GM04503 (cell line): ENCODE measurements around the gene TMEM117.
"Not testable (repeated sequence)": the region's sequence is repeated elsewhere in the genome, so short reads cannot be mapped to it uniquely, and the experiment has no call there.

Source experiments
- DNase-seq: peaks from one replicate; pipeline ENCODE4 v3.0.0-alpha.2; 2012; ENCODE audit warnings: low read depth

The TMEM117 gene

DNA sequence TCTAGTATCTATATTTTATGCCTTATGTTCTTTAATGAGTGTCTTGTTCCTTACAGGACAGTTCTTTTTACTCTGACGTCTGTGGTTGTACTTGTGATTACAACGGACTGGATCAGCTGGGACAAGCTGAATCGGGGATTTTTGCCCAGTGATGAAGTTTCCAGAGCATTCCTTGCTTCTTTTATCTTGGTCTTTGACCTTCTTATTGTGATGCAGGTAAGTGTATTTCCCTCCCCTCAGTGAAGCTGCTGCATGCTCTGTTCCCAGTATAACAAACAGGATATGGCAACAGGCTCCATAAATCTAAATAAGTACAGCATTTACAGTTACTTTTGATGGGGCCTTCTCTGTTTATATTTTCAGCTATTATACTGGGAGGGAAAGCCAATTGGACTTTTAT is 463.6 kb downstream of the TMEM117 start:
- no peak for DNase-seq

DNA sequence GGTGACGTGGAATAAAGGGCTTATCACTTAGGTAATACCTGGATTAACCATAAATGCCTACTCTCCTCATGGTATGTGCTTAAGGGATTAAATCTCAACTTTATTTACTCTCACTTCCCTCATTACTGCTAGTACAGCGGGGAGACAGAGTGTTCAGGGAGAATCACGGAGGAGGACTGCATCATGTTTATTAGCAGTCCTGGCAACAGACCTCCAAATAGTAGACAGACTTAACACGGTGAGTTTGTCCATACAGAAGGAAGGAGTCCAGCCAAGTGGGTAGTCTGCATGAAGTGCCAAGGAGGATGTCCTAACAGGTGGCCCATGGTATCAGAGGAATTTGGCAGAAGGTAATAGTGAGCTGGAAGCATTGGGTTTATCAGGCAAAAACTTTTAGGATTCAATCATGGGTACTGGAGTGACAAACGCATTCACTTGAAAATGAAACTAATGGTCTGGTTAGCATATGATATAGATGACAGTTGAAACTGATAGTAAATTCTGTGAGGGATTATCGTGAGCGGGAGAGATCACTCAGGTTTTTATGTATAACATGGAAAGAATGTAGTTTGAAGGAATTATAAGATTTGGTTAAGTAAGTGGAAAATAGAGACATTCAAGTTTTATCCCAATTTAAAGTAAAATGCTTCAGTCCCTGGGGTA is 471.8 kb downstream of the TMEM117 start:
- DNase-seq = no peak

GRCh38 chr12:44313188-44313587 is 477.3 kb downstream of the TMEM117 start:
- no peak for DNase-seq

- no peak for DNase-seq
Measured at GRCh38 chr12:44314007-44314500, 478.2 kb downstream of the TMEM117 start.

- no peak for DNase-seq
Measured at GRCh38 chr12:44317651-44318126, 481.8 kb downstream of the TMEM117 start.

DNA sequence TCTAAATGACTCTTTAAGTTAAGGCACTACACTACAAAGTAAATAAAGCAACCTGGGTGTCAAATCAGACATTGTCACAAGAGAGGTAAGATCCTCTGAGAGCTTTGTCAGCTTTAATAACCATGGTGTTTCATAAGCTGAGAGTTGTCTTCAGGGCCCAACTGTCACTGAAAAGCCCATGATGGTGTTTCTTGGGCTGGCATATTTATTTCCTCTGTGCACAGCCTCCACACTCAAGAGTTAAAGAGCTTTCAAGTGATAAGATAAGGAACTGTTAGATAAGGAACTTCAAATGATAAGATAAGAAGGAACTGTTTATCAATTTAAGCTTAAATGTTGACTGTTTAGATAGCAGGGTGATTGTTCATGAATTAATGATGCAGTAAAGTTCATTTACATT is 495.4 kb downstream of the TMEM117 start:
- no peak for DNase-seq

DNA sequence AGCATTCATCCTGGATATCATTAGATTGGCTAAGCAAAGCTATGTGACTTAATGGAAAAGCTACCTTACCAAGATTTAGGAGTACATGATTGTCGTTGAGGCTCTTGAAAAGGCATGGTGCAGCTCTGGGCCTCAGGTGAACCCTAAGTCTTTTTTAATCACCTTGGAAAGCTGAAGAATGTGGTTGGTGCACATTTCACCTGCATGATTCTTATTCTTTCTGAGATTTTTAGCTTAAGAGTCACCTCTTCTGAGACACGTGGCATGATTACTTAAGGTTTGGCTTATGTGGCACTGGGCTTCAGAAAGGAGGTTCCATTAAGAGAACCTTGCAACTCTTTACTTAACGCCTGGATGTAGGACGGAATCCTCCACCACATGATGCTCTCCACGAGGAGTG is 498.5 kb downstream of the TMEM117 start:
- no peak for DNase-seq

DNA sequence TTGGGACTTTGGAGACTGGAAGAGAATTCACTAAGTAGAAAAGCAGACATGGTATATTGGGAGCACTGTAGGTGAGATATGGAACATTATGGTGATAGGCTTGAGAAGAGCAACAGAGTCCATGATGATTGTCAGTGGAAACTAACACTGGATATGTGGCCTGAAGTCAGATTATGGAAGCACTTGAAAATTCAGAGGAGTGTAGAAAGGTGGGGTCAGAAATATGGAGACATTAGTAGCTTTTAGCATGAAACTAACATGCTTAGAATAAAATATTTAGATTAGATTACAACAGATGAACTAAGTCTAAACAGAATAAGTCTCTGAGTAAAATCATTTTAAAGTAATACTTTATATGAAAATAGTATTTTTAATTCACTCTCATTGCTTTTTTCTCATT is 499.1 kb downstream of the TMEM117 start:
- DNase-seq = no peak

- DNase-seq = no peak
Measured at GRCh38 chr12:44336577-44336976, 500.7 kb downstream of the TMEM117 start.

DNA sequence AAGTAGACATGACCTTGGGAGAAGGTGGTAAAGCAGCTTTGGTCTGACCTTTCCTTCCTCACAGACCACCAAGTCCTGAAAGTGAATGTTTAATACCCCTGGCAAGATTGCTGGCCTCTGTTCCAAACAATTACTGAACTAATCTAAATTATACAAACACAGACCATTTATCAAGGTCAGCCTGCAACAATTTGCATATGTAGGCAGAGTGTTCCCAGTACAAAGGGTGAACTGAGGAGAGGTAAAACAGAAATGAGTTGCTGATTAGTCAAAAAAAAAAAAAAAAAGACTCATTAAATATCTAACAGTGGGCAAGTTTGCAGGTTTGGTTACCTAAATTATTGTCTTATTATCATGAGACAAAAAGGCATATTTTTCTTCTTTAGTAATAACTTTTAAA is 506.5 kb downstream of the TMEM117 start:
- no peak for DNase-seq

DNA sequence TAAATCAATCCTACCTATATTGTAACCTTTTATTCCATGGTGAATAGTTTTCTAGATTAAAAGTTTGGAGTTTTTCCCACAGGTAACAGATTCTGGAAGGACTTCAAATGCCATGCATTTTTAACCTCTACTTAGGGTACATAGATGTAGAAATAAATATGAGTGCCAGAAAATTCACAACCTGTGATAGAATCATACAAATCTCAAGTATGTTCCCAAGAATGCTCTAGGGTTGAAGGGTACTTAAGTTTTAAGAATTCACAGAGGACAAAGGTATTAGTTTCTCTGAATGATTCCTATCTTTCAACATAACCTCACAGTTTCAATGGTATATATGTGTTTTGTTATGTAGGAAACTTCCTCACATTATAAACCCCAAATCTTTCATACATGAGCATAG is 511.3 kb downstream of the TMEM117 start:
- no peak for DNase-seq

DNA sequence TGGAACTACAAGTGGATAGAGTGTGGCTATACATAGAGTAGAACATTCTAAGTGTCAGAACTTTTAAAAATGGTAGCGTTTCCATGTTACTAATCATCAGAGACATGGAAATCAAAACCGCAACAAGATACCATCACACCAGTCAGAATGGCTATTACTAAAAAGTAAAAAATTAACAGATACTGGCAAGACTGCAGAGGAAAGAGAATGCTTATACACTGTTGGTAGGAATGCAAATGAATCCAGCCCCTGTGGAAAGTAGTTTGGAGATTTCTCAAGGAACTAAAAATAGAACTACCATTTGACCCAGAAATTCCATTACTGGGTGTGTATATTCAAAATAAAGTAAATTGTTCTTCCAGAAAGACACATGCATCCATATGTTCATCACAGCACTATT is 521.6 kb downstream of the TMEM117 start:
- DNase-seq = no peak

DNA sequence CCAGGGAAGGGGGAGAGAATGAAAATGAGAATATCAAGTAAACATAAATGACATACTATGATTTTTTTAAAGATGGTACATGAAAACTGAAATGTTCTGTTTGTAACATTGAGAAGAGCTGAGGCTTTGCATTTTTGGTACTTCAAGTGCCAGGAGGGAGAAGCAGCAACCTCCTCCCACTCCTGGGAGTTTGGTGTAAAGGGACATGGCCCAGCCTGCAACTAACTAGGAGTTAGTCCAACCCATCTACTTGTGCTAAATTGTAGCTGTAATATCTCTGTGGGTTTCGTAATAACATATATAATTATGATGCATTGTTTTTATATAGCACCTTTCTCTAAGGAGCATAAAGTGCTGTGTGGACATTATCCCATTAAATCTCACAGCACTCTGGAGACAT is 522.8 kb downstream of the TMEM117 start:
- DNase-seq = no peak

- DNase-seq = no peak
Measured at GRCh38 chr12:44362947-44363346, 527.1 kb downstream of the TMEM117 start.

DNA sequence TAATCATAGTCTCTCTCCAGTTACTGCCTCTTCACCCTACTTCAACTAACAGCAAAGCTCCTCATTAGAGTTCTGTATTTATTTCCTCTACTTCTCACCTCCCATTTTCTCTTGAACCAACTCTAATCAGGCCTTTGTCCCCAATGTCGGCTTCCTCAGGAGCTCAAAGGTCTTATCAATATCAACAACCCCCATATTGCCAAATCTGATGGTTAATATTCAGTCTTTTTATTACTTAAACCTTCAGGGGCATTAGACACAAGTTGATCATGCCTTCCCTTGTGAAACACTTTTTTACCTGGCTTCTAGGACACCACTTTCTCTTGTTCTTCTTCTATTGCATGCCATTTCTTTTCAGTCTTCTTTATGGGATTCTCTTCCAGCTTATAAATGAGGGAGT is 531.3 kb downstream of the TMEM117 start:
- DNase-seq = no peak

DNA sequence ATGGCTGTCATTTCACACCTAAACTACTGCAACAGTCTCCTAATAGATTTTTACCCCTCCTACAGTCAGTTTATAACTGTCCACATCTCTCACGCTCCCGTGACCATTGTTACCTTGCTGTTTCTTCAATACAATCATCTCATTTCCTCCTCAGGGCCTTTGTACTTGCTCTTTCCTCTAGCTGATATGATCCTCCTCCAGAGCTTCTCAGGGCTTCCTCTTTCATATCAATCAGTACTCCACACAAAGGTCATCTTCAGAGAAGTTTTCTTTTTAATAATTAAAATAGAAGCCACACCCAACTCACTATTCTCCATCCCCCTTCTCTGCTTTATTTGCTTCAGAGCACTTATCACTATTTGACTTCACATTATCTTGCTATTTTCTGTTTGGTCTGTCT is 532.0 kb downstream of the TMEM117 start:
- no peak for DNase-seq

DNA sequence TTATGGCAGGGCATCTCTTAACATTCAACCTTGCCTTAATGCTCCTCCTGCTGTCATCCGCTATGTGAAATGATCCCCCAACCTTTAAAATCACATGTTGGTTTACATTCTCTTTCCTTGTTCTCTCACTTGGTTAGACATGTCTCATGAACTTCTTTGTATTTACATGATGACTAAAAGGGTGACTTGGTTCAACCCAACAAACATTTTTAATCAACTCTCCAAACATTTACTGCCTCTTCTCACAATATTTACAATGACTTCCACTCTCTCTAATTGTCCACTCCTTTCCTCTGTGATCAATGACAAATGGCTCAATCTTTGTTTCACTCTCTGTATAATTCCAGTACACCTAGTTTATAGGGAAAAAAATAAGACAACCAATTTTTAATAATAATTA is 534.1 kb downstream of the TMEM117 start:
- no peak for DNase-seq

DNA sequence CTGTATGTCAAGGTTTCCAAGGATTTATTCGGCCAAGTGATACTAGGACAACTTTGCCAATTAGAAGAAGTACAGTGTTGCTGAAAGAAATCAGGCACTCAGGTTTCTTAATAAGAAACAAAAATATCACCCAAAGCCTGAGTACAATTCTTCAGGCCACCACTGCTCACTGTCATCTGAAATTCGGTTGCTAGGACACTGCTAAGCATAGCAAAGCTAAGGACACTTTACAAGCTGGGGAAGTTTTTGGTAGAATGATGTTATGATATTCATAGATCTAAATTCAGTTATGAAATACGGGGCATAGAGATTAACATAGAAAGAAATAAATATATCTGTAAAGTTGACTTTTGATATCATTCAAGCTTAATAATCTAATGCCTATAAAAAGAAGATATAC is 535.1 kb downstream of the TMEM117 start:
- no peak for DNase-seq

DNA sequence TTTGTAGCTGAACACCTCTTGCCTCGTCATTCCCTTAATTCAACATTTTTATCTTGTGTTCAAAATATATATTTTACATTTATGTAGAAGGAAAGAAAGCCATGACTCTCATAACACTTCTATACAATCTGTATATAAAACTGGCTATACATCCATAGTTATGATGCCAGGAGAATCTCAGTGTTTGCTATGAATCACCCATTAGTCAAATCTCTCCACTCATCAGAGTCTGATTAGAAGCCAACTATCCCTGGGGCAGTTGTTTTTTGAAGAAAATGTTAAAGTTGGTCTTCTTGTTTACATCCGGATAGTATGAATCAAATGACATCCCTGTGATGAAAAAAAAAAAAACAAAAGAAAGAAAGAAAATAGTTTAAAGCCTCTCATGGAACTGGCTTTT is 536.4 kb downstream of the TMEM117 start:
- DNase-seq = no peak

GRCh38 chr12:44375694-44376093 is 539.8 kb downstream of the TMEM117 start:
- no peak for DNase-seq

- DNase-seq = no peak
Measured at GRCh38 chr12:44377443-44378187, 541.7 kb downstream of the TMEM117 start.

DNA sequence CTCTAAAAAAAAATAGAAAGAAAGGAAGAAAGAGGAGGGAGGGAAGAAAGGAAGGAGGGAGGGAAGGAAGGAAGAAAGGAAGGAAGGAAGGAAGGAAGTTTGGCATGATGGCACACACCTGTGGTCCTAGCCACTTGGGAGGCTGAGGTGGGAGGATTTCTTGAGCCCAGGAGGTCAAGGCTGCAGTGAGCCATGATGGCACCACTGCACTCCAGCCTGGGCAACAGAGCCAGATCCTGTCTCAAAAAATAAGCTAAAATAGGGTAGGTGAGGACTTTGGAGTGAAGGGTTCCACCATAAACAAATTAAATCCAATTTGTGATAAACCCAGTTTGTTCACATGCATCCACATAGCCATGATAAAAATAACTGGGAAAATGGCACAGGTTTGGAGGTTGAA is 543.2 kb downstream of the TMEM117 start:
- DNase-seq = not testable (repeated sequence)

GRCh38 chr12:44379831-44380230 is 544.0 kb downstream of the TMEM117 start:
- DNase-seq = no peak

DNA sequence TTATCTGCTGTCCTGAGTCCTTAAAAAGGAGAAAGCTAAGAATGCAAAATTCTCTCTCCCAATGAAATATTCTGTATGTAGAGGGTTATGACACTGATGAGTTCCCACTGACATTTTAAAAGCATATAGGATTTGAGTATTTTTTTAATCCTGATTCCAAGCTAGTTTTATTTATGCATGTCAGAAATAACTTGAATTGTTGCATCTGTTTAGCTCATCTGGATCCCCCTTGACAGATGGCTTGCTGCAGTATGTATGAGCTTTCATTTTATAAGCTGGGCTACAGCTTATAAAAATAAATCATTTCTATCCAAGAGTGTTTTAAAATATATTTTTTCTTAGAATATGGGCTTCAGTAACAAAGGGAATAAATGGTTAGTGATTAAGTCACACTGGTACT is 545.0 kb downstream of the TMEM117 start:
- DNase-seq = no peak
